A172 (cell line): ENCODE measurements around the gene TUBA3E. TPM values are rescaled to one million over a fixed set of nuclear protein-coding genes. Genes with fewer than 3 reads are reported as not detected.
A peak's percentile ranks its signal among the peaks of the same experiment; 100 is the strongest.
"Not testable (repeated sequence)": the region's sequence is repeated elsewhere in the genome, so short reads cannot be mapped to it uniquely, and the experiment has no call there.

Experiments used
- DNase-seq: peaks from one replicate; pipeline ENCODE4 v3.0.0-alpha.2; 2015; ENCODE audit warnings: low spot score
- total RNA-seq: library from RNA; depleted of rRNA; stranded (reverse); fragments of >200 nt; shearing (Covaris generic); gene quantifications from 2 replicates; pipeline ENCODE4 v1.2.3, GENCODE V29; 2014; rRNA removed

Gene TUBA3E
- total RNA-seq, 1 experiment from 2014 or later = not detected

DNA sequence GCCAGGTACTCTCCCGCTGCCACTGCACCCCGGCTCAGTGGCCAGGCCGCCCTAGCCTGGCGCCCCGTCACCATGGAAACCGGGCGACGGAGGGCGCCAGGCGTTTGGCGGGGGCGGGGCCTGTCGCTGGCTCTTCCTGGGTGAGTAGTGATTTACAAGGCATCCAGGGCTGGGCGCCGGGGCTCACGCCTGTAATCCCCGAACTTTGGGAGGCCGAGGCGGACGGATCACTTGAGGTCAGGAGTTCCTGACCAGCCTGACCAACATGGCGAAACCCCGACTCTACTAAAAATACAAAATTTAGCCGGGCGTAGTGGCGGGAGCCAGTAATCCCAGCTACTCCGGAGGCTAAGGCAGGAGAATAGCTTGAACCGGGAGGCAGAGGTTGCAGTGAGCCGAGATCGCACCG is 53.2 kb downstream of the TUBA3E start, which contains the start of gene CCDC74B:
Gene CCDC74B (minus strand): TSS at position 107 of the 409 bp plus-strand sequence. CDS start 116 bp downstream, outside the sequence.
- peak; percentile 61 for DNase-seq

DNA sequence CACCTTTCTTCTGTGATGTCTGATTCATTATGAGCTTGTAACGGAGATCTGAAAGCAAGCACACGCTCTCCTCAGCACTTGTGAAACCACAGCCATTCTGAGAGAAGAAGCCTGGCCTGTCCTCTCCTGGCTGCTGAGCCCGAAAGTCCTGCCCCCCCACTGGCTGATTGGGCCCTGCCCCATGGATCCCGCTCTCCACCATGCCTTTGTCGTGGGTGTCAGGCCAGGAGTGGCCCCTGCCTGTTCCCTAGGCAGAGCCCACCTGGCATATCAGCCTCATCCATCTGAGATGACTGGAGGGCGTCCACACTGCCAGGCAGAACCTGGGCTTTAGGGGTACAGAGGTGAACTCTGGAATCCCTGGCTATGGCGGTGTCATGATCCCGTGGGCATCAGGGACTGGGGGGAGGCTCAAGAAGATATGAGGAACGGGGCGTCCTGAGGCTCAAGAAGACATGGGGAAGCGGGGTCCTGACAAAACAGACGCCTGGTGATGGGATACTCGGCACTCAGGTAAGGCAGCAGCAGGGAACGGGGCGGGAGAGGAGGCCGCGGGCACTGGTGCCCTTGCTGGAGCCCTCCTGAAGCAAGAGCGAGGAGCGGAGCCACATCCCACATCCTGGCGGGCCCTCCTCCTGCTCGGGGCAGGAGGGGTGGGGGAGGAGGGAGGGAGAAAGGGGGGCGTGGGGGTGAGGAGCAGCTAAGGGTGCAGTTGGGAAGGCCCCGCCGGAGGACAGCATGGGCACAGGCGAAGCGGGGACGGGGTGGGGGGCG is 54.8 kb downstream of the TUBA3E start:
- DNase-seq = not testable (repeated sequence)

- not testable (repeated sequence) for DNase-seq
These were observed 55.6 kb downstream of the TUBA3E start for GRCh38 chr2:130142396-130143265.

Other genes with a start within 250 kb of the TUBA3E start
- gene RAB6C, start 218.8 kb downstream of the TUBA3E start, total RNA-seq = not detected in 2 replicates
- not detected in 2 replicates for gene POTEF, start 69.2 kb downstream of the TUBA3E start, total RNA-seq
- gene CCDC74B, start 53.3 kb downstream of the TUBA3E start, total RNA-seq = 52.8 and 60.1 TPM in 2 replicates
- 38.5 and 49.7 TPM in 2 replicates for gene SMPD4, start 16.8 kb downstream of the TUBA3E start, total RNA-seq
- 235 and 238 TPM in 2 replicates for gene MZT2B, start 16.2 kb downstream of the TUBA3E start, total RNA-seq
- 139 and 142 TPM in 2 replicates for gene IMP4, start 144.5 kb upstream of the TUBA3E start, total RNA-seq
- gene PTPN18, start 157.6 kb upstream of the TUBA3E start, total RNA-seq = 21.0 and 25.9 TPM in 2 replicates